ENCODE data around the gene LPAR2. TPM values are rescaled to one million over a fixed set of nuclear protein-coding genes. Genes with fewer than 3 reads are reported as not detected.

LPAR2 gene
- total and polyA plus RNA-seq, 5 donors = 0.57 to 3.0 (median 1.1) TPM

- ATAC-seq = peak in 1 of 2 donors; percentile 3
- no peak overlapping the region for H3K27ac ChIP-seq (ENCODE audit: low read length)
These were observed 14.6 kb upstream of the LPAR2 start for GRCh38 chr19:19642506-19643157.

GRCh38 chr19:19637523-19638251 is 9.7 kb upstream of the LPAR2 start:
- H3K4me1 ChIP-seq (ENCODE audit: control insufficient read depth, insufficient read depth, low read length) = no peaks in the 10 kb centered on the region
- ATAC-seq (no peak), DNase-seq (peak in 1 of 3 donors; percentile 61)
- intact Hi-C loops (cut with DNase I) = loop anchor here in 1 of 4 donors (5.0 kb wide), 1 partner anchor 85 kb away; no protein-coding TSS in a partner anchor
- WGBS = 69% methylated on average over 53 of the region's 53 CpGs
- H3K27ac ChIP-seq (ENCODE audit: low read length) = no peak overlapping the region
- H3K4me3 ChIP-seq (ENCODE audit: low read length) = no peak overlapping the region
- H3K9me3 ChIP-seq (ENCODE audit: control insufficient read depth, low read length) = no peaks in the 10 kb centered on the region
- no peaks in the 10 kb centered on the region for H3K27me3 ChIP-seq (ENCODE audit: control insufficient read depth, insufficient read depth)

More at GRCh38 chr19:19642506-19643157, 14.6 kb upstream of the LPAR2 start:
- 20% methylated on average over 16 of the region's 16 CpGs for WGBS
- intact Hi-C loops (cut with DNase I) = loop anchor here in 3 of 4 donors (2.0 to 10.0 kb wide), 2 partner anchors 108 to 110 kb away; partner anchors contain the start of gene CILP2 (in 1 of the 3)
- peak in 1 of 3 donors; percentile 40 for DNase-seq
- Histone ChIP-seq H3K4me3 (ENCODE audit: low read length) (peak overlapping the region; percentile 67), H3K27me3 (ENCODE audit: control insufficient read depth, insufficient read depth) (no peaks in the 10 kb centered on the region), H3K9me3 (ENCODE audit: control insufficient read depth, low read length) (no peaks in the 10 kb centered on the region), H3K4me1 (ENCODE audit: control insufficient read depth, insufficient read depth, low read length) (peaks cover 2% of the 10 kb centered on the region)

- DNase-seq = no peak
- 77% methylated on average over 27 of the region's 27 CpGs for whole genome bisulfite sequencing
- no peaks in the 10 kb centered on the region for H3K9me3 ChIP-seq (ENCODE audit: control insufficient read depth, low read length)
These were observed 9.1 kb upstream of the LPAR2 start for GRCh38 chr19:19637186-19637522.

GRCh38 chr19:19636573-19637185 is 8.7 kb upstream of the LPAR2 start:
- intact Hi-C loops (cut with DNase I) = loop anchor here in 1 of 4 donors (5.0 kb wide), 1 partner anchor 84 kb away; no protein-coding TSS in a partner anchor
- Histone ChIP-seq H3K27ac (ENCODE audit: low read length) (no peak overlapping the region), H3K4me3 (ENCODE audit: low read length) (no peak overlapping the region), H3K4me1 (ENCODE audit: control insufficient read depth, insufficient read depth, low read length) (no peaks in the 10 kb centered on the region), H3K9me3 (ENCODE audit: control insufficient read depth, low read length) (no peaks in the 10 kb centered on the region), H3K27me3 (ENCODE audit: control insufficient read depth, insufficient read depth) (no peaks in the 10 kb centered on the region)
- no peak for ATAC-seq
- WGBS = 99% methylated on average over 9 of the region's 9 CpGs
- no peak for DNase-seq

More at GRCh38 chr19:19637186-19637522, 9.1 kb upstream of the LPAR2 start:
- no peak overlapping the region for H3K27ac ChIP-seq (ENCODE audit: low read length)
- no peaks in the 10 kb centered on the region for H3K4me1 ChIP-seq (ENCODE audit: control insufficient read depth, insufficient read depth, low read length)
- H3K27me3 ChIP-seq (ENCODE audit: control insufficient read depth, insufficient read depth) = no peaks in the 10 kb centered on the region
- no peak for ATAC-seq
- intact Hi-C loops (cut with DNase I) = loop anchor here in 1 of 4 donors (5.0 kb wide), 1 partner anchor 85 kb away; no protein-coding TSS in a partner anchor
- no peak overlapping the region for H3K4me3 ChIP-seq (ENCODE audit: low read length)

GRCh38 chr19:19635313-19635702 is 7.3 kb upstream of the LPAR2 start:
- DNase-seq (peak in 1 of 3 donors; percentile 49), ATAC-seq (no peak)
- Histone ChIP-seq H3K4me3 (ENCODE audit: low read length) (no peak overlapping the region), H3K27ac (ENCODE audit: low read length) (no peak overlapping the region), H3K27me3 (ENCODE audit: control insufficient read depth, insufficient read depth) (no peaks in the 10 kb centered on the region), H3K4me1 (ENCODE audit: control insufficient read depth, insufficient read depth, low read length) (no peaks in the 10 kb centered on the region), H3K9me3 (ENCODE audit: control insufficient read depth, low read length) (no peaks in the 10 kb centered on the region)
- intact Hi-C loops (cut with DNase I) = loop anchor here in 1 of 4 donors (5.0 kb wide), 1 partner anchor 83 kb away; no protein-coding TSS in a partner anchor
- 97% methylated on average over 14 of the region's 14 CpGs for WGBS

- Histone ChIP-seq H3K27me3 (ENCODE audit: control insufficient read depth, insufficient read depth) (no peaks in the 10 kb centered on the region), H3K4me1 (ENCODE audit: control insufficient read depth, insufficient read depth, low read length) (no peaks in the 10 kb centered on the region), H3K4me3 (ENCODE audit: low read length) (no peak overlapping the region), H3K9me3 (ENCODE audit: control insufficient read depth, low read length) (no peaks in the 10 kb centered on the region), H3K27ac (ENCODE audit: low read length) (no peak overlapping the region)
- DNase-seq (peak in 2 of 3 donors; percentile 29 to 46), ATAC-seq (no peak)
- WGBS = 96% methylated on average over 36 of the region's 36 CpGs
- intact Hi-C loops (cut with DNase I) = loop anchor here in 1 of 4 donors (5.0 kb wide), 1 partner anchor 82 kb away; no protein-coding TSS in a partner anchor
These were observed 6.7 kb upstream of the LPAR2 start for GRCh38 chr19:19634516-19635312.

GRCh38 chr19:19633711-19634515 is 5.9 kb upstream of the LPAR2 start:
- intact Hi-C loops (cut with DNase I) = no loop called here
- 95% methylated on average over 22 of the region's 22 CpGs for WGBS

GRCh38 chr19:19632661-19633060 is 4.6 kb upstream of the LPAR2 start:
- no peak for ATAC-seq
- no peaks in the 10 kb centered on the region for H3K4me1 ChIP-seq (ENCODE audit: control insufficient read depth, insufficient read depth, low read length)
- WGBS = 89% methylated on average over 5 of the region's 5 CpGs
- no peaks in the 10 kb centered on the region for H3K9me3 ChIP-seq (ENCODE audit: control insufficient read depth, low read length)
- H3K4me3 ChIP-seq (ENCODE audit: low read length) = no peak overlapping the region
- H3K27ac ChIP-seq (ENCODE audit: low read length) = no peak overlapping the region
- intact Hi-C loops (cut with DNase I) = no loop called here
- H3K27me3 ChIP-seq (ENCODE audit: control insufficient read depth, insufficient read depth) = no peaks in the 10 kb centered on the region
- no peak for DNase-seq

More at GRCh38 chr19:19633711-19634515, 5.9 kb upstream of the LPAR2 start:
- no peak overlapping the region for H3K27ac ChIP-seq (ENCODE audit: low read length)
- DNase-seq = peak in 1 of 3 donors; percentile 28
- no peaks in the 10 kb centered on the region for H3K27me3 ChIP-seq (ENCODE audit: control insufficient read depth, insufficient read depth)
- H3K9me3 ChIP-seq (ENCODE audit: control insufficient read depth, low read length) = no peaks in the 10 kb centered on the region
- no peak overlapping the region for H3K4me3 ChIP-seq (ENCODE audit: low read length)
- no peak for ATAC-seq
- no peaks in the 10 kb centered on the region for H3K4me1 ChIP-seq (ENCODE audit: control insufficient read depth, insufficient read depth, low read length)

- no peak overlapping the region for H3K4me3 ChIP-seq (ENCODE audit: low read length)
- H3K9me3 ChIP-seq (ENCODE audit: control insufficient read depth, low read length) = no peaks in the 10 kb centered on the region
- DNase-seq (peak in 1 of 3 donors; percentile 19), ATAC-seq (no peak)
- intact Hi-C loops (cut with DNase I) = no loop called here
- H3K4me1 ChIP-seq (ENCODE audit: control insufficient read depth, insufficient read depth, low read length) = no peaks in the 10 kb centered on the region
- WGBS = 88% methylated on average over 7 of the region's 7 CpGs
- no peaks in the 10 kb centered on the region for H3K27me3 ChIP-seq (ENCODE audit: control insufficient read depth, insufficient read depth)
- no peak overlapping the region for H3K27ac ChIP-seq (ENCODE audit: low read length)
These were observed 3.3 kb upstream of the LPAR2 start for GRCh38 chr19:19631346-19631745.

- ATAC-seq (no peak), DNase-seq (no peak)
- no peak overlapping the region for H3K27ac ChIP-seq (ENCODE audit: low read length)
- H3K27me3 ChIP-seq (ENCODE audit: control insufficient read depth, insufficient read depth) = no peaks in the 10 kb centered on the region
- intact Hi-C loops (cut with DNase I) = no loop called here
- no peaks in the 10 kb centered on the region for H3K4me1 ChIP-seq (ENCODE audit: control insufficient read depth, insufficient read depth, low read length)
- H3K4me3 ChIP-seq (ENCODE audit: low read length) = no peak overlapping the region
- no peaks in the 10 kb centered on the region for H3K9me3 ChIP-seq (ENCODE audit: control insufficient read depth, low read length)
- WGBS = 97% methylated on average over 2 of the region's 2 CpGs
These were observed 2.4 kb upstream of the LPAR2 start for GRCh38 chr19:19630426-19630825.

Data from right cardiac atrium (tissue), 5 donors.